Loucy (cell line): ENCODE results near the gene PODN.

Source experiments
- H2AFZ ChIP-seq: fragments of 200-600 bp; sonication (generic); 2 replicates; pipeline ENCODE4 v1.6.0; 2016; ENCODE audit warnings: antibody characterized with exemption, mild to moderate bottlenecking, low read length, moderate library complexity
- H3F3A ChIP-seq: fragments of 200-600 bp; 2 replicates; pipeline ENCODE4 v1.6.0; 2016; ENCODE audit warnings: antibody characterized with exemption, low read depth, mild to moderate bottlenecking
- H3K27me3 ChIP-seq: fragments of 200-600 bp; sonication (generic); 2 replicates; pipeline ENCODE4 v1.6.1; 2014; ENCODE audit warnings: low read length, mild to moderate bottlenecking; ENCODE audit not compliant: insufficient read depth, poor library complexity, severe bottlenecking
- H3K36me3 ChIP-seq: fragments of 200-600 bp; sonication (generic); 2 replicates; pipeline ENCODE4 v1.6.1; 2016; ENCODE audit warnings: low read length; ENCODE audit not compliant: insufficient read depth
- H3K4me1 ChIP-seq: fragments of 200-600 bp; sonication (generic); 2 replicates; pipeline ENCODE4 v1.5.1; 2014; ENCODE audit warnings: low read length, mild to moderate bottlenecking; ENCODE audit not compliant: insufficient read depth, poor library complexity, severe bottlenecking
- H3K4me2 ChIP-seq: fragments of 200-600 bp; sonication (generic); 2 replicates; pipeline ENCODE4 v1.6.0; 2014; ENCODE audit warnings: antibody characterized with exemption, low read length, low read depth, mild to moderate bottlenecking; ENCODE audit not compliant: poor library complexity, severe bottlenecking
- H3K4me3 ChIP-seq: fragments of 200-600 bp; sonication (generic); 2 replicates; pipeline ENCODE4 v1.5.1; 2014; ENCODE audit warnings: low read length, mild to moderate bottlenecking, mixed read lengths; ENCODE audit not compliant: poor library complexity, severe bottlenecking
- H3K79me2 ChIP-seq: fragments of 200-600 bp; sonication (generic); 2 replicates; pipeline ENCODE4 v1.6.1; 2014; ENCODE audit warnings: low read length; ENCODE audit not compliant: insufficient read depth
- H3K9ac ChIP-seq: fragments of 200-600 bp; sonication (generic); 2 replicates; pipeline ENCODE4 v1.6.0; 2014; ENCODE audit warnings: mild to moderate bottlenecking, low read depth, low read length, moderate library complexity; ENCODE audit not compliant: poor library complexity, severe bottlenecking
- H3K9me2 ChIP-seq: fragments of 200-600 bp; sonication (generic); replicated peaks from 2 replicates; pipeline ENCODE4 v1.6.1; 2016; ENCODE audit warnings: low read depth, low read length, mixed read lengths
- H3K9me3 ChIP-seq: fragments of 200-600 bp; sonication (generic); 2 replicates; pipeline ENCODE4 v1.6.1; 2014; ENCODE audit warnings: mild to moderate bottlenecking, antibody characterized with exemption, low read length, low read depth; ENCODE audit not compliant: insufficient read depth
- H4K20me1 ChIP-seq: fragments of 200-600 bp; sonication (generic); 2 replicates; pipeline ENCODE4 v1.6.0; 2014; ENCODE audit warnings: antibody characterized with exemption, low read length, mild to moderate bottlenecking; ENCODE audit not compliant: insufficient read depth, poor library complexity, severe bottlenecking
- EZH2phosphoT487 ChIP-seq: fragments of 200-600 bp; IDR thresholded peaks from 2 replicates; pipeline ENCODE4 v1.6.1; 2018; ENCODE audit warnings: antibody characterized with exemption, mild to moderate bottlenecking, moderate library complexity, borderline replicate concordance
- TF ChIP-seq, protein P1 (sequence below): fragments of 200-600 bp; sonication (generic); conservative IDR thresholded peaks from 2 replicates; pipeline ENCODE4 v1.5.1; 2014; ENCODE audit warnings: mild to moderate bottlenecking, antibody characterized with exemption, low read length

The PODN gene

DNA sequence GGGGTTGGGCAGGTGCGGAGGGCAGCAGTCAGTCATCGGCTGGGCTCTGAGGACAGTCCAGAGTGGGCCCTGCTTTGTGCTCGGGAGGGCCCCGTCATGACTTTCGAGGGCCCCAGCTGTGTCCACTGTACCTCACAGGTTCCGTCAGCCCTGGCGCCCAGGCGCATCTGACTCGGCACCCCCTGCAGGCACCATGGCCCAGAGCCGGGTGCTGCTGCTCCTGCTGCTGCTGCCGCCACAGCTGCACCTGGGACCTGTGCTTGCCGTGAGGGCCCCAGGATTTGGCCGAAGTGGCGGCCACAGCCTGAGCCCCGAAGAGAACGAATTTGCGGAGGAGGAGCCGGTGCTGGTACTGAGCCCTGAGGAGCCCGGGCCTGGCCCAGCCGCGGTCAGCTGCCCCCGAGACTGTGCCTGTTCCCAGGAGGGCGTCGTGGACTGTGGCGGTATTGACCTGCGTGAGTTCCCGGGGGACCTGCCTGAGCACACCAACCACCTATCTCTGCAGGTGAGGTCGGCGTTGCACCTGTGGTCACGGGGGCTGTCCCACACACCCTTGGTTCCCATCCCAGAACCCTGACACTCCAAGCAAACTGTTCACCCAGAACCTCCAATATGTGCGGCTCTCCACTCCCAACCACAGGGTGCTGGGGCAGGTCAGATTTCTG is 7.8 kb downstream of the PODN start:
- TF ChIP-seq EZH2phosphoT487, result no peak
- H3K9me2 ChIP-seq, result no peaks in the 10 kb centered on the region
- no peaks in the 10 kb centered on the region for H3F3A ChIP-seq
- H3K4me2 ChIP-seq, result no peak overlapping the region
- no peak overlapping the region for H2AFZ ChIP-seq
- no peaks in the 10 kb centered on the region for H3K9me3 ChIP-seq
- no peaks in the 10 kb centered on the region for H3K36me3 ChIP-seq
- no peaks in the 10 kb centered on the region for H4K20me1 ChIP-seq
- H3K79me2 ChIP-seq, result no peaks in the 10 kb centered on the region
- no peak overlapping the region for H3K9ac ChIP-seq
- H3K4me1 ChIP-seq, result no peaks in the 10 kb centered on the region
- H3K4me3 ChIP-seq, result no peak overlapping the region
- H3K27me3 ChIP-seq, result no peaks in the 10 kb centered on the region

DNA sequence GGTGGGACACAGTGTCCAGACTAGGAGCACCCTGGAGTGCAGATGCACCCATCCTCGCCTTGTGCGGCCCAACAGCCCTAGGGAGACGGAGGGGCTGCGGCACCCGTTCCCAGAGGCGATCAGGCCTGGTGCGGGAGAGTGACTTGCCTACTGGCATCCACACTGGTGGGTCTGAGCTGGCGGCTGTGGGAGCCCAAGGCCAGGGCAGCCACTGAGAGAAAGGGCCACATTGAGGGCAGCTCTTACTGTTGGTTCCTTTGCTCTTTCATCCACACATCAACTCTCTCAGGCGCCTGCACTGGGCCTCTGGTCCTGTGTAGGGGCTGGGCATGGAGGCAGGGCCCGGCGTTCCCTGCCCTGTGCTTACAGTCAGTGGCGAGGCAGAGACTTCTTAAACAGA is 8.6 kb downstream of the PODN start:
- TF ChIP-seq, protein P1, sequence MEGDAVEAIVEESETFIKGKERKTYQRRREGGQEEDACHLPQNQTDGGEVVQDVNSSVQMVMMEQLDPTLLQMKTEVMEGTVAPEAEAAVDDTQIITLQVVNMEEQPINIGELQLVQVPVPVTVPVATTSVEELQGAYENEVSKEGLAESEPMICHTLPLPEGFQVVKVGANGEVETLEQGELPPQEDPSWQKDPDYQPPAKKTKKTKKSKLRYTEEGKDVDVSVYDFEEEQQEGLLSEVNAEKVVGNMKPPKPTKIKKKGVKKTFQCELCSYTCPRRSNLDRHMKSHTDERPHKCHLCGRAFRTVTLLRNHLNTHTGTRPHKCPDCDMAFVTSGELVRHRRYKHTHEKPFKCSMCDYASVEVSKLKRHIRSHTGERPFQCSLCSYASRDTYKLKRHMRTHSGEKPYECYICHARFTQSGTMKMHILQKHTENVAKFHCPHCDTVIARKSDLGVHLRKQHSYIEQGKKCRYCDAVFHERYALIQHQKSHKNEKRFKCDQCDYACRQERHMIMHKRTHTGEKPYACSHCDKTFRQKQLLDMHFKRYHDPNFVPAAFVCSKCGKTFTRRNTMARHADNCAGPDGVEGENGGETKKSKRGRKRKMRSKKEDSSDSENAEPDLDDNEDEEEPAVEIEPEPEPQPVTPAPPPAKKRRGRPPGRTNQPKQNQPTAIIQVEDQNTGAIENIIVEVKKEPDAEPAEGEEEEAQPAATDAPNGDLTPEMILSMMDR, result no peak
- no peak for TF ChIP-seq EZH2phosphoT487
- H3K9me2 ChIP-seq, result no peaks in the 10 kb centered on the region
- no peaks in the 10 kb centered on the region for H3K27me3 ChIP-seq
- H3K9me3 ChIP-seq, result no peaks in the 10 kb centered on the region
- H3K79me2 ChIP-seq, result no peaks in the 10 kb centered on the region
- no peaks in the 10 kb centered on the region for H3F3A ChIP-seq
- H3K9ac ChIP-seq, result no peak overlapping the region
- no peak overlapping the region for H3K4me2 ChIP-seq
- no peaks in the 10 kb centered on the region for H3K4me1 ChIP-seq
- H3K36me3 ChIP-seq, result no peaks in the 10 kb centered on the region
- H3K4me3 ChIP-seq, result no peak overlapping the region
- no peak overlapping the region for H2AFZ ChIP-seq
- no peaks in the 10 kb centered on the region for H4K20me1 ChIP-seq

DNA sequence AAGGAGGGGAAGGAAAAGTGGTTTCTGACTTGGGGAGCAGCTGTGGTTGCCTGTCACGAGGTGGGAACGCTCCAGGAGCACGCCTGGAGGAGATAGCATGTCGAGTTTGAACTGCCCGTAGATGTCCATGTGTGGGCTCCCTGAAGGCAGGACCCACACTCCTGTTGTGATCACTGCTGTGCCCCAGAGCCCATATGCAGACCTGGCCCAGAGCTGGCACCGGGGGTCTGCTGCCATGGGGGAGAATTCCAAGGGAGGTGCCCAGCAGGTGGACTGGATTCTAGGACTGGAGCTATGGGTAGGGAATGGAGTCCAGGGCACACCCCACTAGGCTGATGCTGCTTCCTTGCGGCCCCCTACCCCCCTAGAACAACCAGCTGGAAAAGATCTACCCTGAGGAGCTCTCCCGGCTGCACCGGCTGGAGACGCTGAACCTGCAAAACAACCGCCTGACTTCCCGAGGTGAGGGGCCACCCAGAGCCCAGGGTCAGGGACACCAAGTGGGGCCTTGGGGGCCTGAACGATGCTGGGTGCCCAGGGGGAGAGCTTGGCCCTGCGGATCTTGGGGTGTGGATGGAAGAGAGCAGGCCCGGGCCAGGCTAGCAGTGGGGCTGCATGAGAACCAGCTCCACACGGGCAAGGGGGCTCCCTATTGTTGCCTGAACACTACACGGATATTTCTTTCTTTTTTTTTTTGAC is 9.3 kb downstream of the PODN start:
- Histone ChIP-seq H3K27me3 (no peaks in the 10 kb centered on the region), H3F3A (no peaks in the 10 kb centered on the region), H3K9ac (no peak overlapping the region), H4K20me1 (no peaks in the 10 kb centered on the region), H3K9me3 (no peaks in the 10 kb centered on the region), H3K4me3 (no peak overlapping the region), H2AFZ (no peak overlapping the region), H3K9me2 (no peaks in the 10 kb centered on the region), H3K36me3 (no peaks in the 10 kb centered on the region), H3K4me1 (no peaks in the 10 kb centered on the region), H3K4me2 (no peak overlapping the region), H3K79me2 (no peaks in the 10 kb centered on the region)
- no peak for TF ChIP-seq EZH2phosphoT487
- TF ChIP-seq, protein P1, result no peak

DNA sequence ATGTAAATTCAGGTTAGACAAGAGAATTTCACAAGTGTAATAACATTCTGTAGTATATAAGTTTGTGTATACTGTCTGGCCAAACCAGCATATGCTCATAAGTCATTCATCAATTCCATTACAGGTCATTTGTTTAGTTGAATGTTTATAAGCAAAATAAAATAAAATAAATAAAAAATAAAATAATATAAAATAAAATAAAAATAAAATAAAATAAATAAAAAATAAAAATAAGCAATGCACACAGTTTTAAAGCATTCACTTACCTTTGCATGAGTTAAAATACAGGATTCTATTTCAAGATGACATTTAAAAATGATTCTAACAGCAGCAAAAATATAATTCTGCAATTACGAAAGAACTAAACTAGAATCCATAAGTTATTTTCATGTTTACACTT is 9.9 kb downstream of the PODN start:
- no peak overlapping the region for H3K4me3 ChIP-seq
- H2AFZ ChIP-seq, result no peak overlapping the region
- no peaks in the 10 kb centered on the region for H3K79me2 ChIP-seq
- no peaks in the 10 kb centered on the region for H3F3A ChIP-seq
- no peak overlapping the region for H3K9ac ChIP-seq
- no peaks in the 10 kb centered on the region for H3K9me3 ChIP-seq
- H3K4me1 ChIP-seq, result no peaks in the 10 kb centered on the region
- no peaks in the 10 kb centered on the region for H4K20me1 ChIP-seq
- no peaks in the 10 kb centered on the region for H3K36me3 ChIP-seq
- no peak overlapping the region for H3K4me2 ChIP-seq
- H3K9me2 ChIP-seq, result no peaks in the 10 kb centered on the region
- TF ChIP-seq, protein P1, result no peak
- no peak for TF ChIP-seq EZH2phosphoT487
- H3K27me3 ChIP-seq, result no peaks in the 10 kb centered on the region
